Cardiac muscle cell (in vitro differentiated cells and primary cell): ENCODE results near the gene KLC1. TPM values are rescaled to one million over a fixed set of nuclear protein-coding genes. Genes with fewer than 3 reads are reported as not detected.

Source experiments
- DNase-seq, 2 donors: peaks; one replicate each; pipeline versions ENCODE4 v3.0.0 to v3.0.0-alpha.2; 2010 to 2017; ENCODE audit warnings: low read depth in 1 of 2, low spot score in 1 of 2
- H3K27ac ChIP-seq: fragments of 200-600 bp; sonication (generic); 2 replicates; pipeline ENCODE4 v1.5.1; 2016
- H3K27me3 ChIP-seq: fragments of 200-600 bp; sonication (generic); 2 replicates; pipeline ENCODE4 v1.6.0; 2016; ENCODE audit warnings: control low read depth
- H3K36me3 ChIP-seq: fragments of 200-600 bp; sonication (generic); 2 replicates; pipeline ENCODE4 v1.5.1; 2016; ENCODE audit warnings: control low read depth
- H3K4me1 ChIP-seq: fragments of 200-600 bp; sonication (generic); 2 replicates; pipeline ENCODE4 v1.8.1; 2017; ENCODE audit warnings: low read depth, mild to moderate bottlenecking, mixed run types
- H3K4me3 ChIP-seq: fragments of 200-600 bp; sonication (generic); 2 replicates; pipeline ENCODE4 v1.5.1; 2016; ENCODE audit warnings: mild to moderate bottlenecking
- H3K9me3 ChIP-seq: fragments of 200-600 bp; sonication (generic); 2 replicates; pipeline ENCODE4 v1.5.1; 2017; ENCODE audit warnings: low read depth, mild to moderate bottlenecking, control low read depth
- polyA plus RNA-seq: library from polyadenylated mRNA; unstranded; fragments of >200 nt; fragmentation: Nextera tagmentation; extraction: Ambion mirVana; gene quantifications from 2 replicates; pipeline ENCODE4 v1.2.1, GENCODE V29; 2016
- total RNA-seq: library from RNA; depleted of rRNA; stranded (reverse); fragments of >200 nt; gene quantifications from 2 replicates; pipeline ENCODE4 v1.2.3, GENCODE V29; 2016
- TF ChIP-seq, protein P1 (sequence below): IDR thresholded peaks from 2 replicates; pipeline ENCODE4 v1.5.1; 2012; ENCODE audit warnings: low read depth, mild to moderate bottlenecking, low read length

KLC1 gene
- total and polyA plus RNA-seq, 2 experiments from 2014 or later = 167 to 365 TPM

DNA sequence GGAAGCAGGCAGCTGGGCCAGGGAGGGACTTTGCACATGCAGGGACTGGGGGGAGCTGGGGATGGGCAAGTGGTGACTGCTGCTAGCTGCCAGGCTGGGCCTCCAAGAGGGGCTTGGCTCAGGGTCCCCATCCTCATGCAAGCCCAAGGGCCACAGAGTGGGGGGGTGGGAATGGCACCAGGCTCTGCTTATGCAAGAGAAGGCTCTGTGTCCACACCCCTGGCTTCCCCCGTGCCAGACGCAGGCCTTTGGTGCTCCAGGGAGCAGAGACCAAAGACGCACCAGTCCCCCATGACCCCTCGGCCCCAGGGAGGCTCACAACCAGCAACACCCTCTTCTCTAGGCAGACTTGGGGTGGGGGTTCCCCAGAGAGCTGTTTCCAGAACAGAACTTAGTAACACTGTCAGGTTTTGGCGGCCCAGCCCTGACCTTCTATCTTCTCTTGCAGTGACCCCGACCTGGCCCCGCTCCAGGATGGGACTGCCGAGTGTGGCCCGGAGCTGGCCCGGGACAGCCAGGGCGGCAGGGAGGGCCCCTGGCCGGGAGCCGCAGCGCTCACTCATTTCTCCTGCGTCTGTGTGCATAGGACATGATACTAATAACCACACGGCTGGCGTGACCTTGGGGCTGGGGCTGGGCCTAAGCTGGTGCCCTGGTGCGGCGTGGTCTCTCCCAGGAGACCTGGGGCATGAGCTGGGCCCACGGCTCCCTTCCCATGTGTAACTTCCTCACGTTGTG, 71.9 kb downstream of the KLC1 start:
- Histone ChIP-seq H3K4me3 (no peak overlapping the region), H3K36me3 (peaks cover 4% of the 10 kb centered on the region), H3K9me3 (no peaks in the 10 kb centered on the region)

DNA sequence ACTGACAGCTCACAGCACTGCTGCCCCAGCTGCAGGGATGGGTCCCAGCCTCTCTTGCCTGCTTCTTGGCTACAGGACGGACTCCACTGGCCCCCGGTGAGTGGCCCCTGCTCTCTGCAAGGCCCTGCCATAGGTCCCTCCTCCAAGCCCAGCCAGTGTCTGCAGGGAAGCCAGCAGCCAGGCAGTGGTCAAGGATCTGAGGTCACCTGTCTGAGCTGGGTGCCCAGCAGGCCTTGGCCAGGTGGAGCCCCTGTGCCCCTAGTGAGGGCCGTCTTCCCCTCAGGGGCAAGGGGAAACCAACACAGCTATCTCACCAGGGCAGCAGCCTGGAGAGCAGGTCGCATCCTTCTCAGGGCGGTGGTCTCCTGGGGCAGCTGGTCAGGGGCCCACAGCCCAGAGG, 73.1 kb downstream of the KLC1 start:
- no peak overlapping the region for H3K4me3 ChIP-seq
- no peaks in the 10 kb centered on the region for H3K27me3 ChIP-seq
- H3K36me3 ChIP-seq = peaks cover 4% of the 10 kb centered on the region
- TF ChIP-seq, protein P1, sequence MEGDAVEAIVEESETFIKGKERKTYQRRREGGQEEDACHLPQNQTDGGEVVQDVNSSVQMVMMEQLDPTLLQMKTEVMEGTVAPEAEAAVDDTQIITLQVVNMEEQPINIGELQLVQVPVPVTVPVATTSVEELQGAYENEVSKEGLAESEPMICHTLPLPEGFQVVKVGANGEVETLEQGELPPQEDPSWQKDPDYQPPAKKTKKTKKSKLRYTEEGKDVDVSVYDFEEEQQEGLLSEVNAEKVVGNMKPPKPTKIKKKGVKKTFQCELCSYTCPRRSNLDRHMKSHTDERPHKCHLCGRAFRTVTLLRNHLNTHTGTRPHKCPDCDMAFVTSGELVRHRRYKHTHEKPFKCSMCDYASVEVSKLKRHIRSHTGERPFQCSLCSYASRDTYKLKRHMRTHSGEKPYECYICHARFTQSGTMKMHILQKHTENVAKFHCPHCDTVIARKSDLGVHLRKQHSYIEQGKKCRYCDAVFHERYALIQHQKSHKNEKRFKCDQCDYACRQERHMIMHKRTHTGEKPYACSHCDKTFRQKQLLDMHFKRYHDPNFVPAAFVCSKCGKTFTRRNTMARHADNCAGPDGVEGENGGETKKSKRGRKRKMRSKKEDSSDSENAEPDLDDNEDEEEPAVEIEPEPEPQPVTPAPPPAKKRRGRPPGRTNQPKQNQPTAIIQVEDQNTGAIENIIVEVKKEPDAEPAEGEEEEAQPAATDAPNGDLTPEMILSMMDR = no peak
- H3K4me1 ChIP-seq = no peaks in the 10 kb centered on the region
- DNase-seq = no peak
- H3K27ac ChIP-seq = no peak overlapping the region
- no peaks in the 10 kb centered on the region for H3K9me3 ChIP-seq

More for the DNA sequence above, 71.9 kb downstream of the KLC1 start:
- no peaks in the 10 kb centered on the region for H3K4me1 ChIP-seq
- no peaks in the 10 kb centered on the region for H3K27me3 ChIP-seq
- DNase-seq = no peak
- H3K27ac ChIP-seq = no peak overlapping the region
- TF ChIP-seq, protein P1 = no peak

DNA sequence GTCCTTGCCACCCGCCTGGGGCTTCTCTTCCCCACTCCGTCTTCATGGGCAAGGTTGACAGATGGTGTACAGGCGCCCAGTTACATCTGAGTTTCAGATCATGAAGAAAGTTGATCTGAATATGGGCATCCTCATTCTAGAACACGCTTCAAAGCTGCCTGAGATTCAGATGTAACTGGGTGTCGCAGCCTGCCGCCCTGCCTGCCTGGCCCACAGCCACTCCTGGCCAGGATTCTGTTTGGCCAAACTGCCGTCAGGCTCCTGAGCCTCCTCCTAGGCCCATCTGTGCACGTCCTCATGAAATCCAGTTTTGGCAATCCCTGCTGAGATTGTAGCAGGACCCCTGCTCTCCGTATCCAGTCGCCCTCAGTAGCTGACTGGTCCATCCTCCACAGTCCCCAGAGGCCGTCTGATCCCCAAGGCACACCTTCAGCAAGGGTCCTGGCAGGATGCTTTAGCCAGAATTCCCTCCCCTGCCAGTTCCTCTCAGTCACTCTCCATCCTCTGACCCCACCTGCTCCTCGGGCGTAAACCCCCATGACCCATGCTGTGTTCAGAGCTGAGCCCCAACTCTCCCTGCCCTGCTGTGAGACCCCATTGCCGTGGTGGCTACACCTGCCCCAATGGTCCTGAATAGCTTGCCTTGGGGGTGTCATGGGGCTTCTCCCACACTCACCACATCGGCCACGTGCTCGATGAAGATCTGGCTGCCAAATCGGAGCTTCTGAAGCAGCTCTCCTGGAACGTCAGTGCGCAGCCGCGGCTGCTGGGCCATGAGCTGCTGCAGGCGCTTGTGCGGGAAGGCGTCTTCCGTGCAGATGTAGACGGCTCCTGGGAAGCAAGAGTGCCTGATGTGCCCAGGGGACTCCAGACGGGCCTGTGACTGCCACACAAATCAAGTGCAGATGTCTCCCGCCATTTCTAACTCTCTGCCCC, 73.8 kb downstream of the KLC1 start:
- H3K36me3 ChIP-seq = peaks cover 4% of the 10 kb centered on the region

DNA sequence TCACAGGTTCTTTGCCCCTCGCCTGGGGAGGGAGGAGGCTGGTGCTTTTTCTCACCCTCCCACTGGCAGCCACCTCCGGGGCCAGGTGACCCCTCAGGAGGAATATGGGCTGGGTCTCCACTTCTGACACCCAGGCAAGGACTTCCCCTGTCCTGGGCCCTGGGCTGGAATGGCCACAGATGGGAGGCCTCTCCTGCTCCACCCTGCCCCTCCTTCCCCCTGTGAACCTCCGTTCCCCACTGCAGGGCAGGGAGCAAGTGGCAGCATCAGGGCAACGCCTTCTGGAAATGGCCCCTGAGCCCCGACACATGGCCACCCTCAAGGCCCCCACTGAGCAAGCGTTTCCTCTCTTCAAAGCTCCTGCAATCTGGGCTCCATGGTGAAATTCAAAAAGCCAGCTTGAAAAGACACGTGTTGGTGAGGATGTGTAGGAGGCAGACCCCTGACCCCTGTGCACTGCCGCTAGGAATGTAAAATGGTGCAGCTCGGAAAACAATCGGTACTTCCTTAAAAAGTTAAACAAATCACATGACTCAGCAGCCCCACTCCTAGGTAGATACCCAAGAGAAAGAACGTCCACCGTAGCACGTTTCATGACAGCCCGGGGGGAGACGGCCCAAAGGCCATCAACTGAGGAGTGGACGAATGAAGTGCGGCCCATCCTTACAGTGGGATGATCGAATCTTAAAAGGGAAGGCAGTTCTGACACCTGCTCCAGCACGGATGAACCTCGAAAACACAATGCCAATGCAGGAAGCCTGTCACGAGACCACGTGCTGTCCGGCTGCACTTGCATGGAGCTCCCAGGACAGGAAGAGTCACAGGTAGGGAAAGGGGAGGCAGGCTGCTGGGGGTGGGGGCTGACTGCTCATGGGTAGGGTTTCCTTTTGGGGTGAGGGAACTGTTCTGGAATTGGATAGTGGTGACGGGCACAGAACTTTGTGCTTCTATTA, 74.7 kb downstream of the KLC1 start:
- peak overlapping the region; percentile 36 for H3K27ac ChIP-seq
- no peak for DNase-seq
- H3K36me3 ChIP-seq = peaks cover 4% of the 10 kb centered on the region
- TF ChIP-seq, protein P1 = no peak
- H3K27me3 ChIP-seq = no peaks in the 10 kb centered on the region
- H3K4me1 ChIP-seq = no peaks in the 10 kb centered on the region
- H3K9me3 ChIP-seq = no peaks in the 10 kb centered on the region
- H3K4me3 ChIP-seq = no peak overlapping the region

More for the DNA sequence above, 73.8 kb downstream of the KLC1 start:
- Histone ChIP-seq H3K27ac (no peak overlapping the region), H3K4me3 (no peak overlapping the region), H3K4me1 (no peaks in the 10 kb centered on the region), H3K27me3 (no peaks in the 10 kb centered on the region), H3K9me3 (no peaks in the 10 kb centered on the region)
- TF ChIP-seq, protein P1 = no peak
- DNase-seq = no peak

DNA sequence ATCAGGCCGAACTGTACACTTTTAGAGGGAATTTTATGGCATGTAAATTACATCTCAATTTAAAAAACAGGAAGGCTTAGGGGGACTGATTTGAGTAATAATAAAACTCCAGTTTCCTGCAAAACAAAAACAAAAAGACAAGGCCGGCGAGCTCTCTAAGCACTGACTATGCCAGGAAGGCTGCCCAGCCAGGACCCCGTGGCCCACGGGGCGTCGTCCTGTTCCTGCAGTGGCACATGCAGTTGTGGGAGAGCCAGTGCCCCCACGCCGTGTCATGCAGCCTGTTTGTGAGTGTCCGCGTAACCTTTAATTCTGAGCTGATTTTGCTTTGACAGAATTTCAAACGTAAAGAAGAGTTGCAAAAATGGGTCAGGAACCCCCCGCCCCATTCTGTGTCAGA, 75.7 kb downstream of the KLC1 start:
- no peaks in the 10 kb centered on the region for H3K4me1 ChIP-seq

More for the DNA sequence above, 75.7 kb downstream of the KLC1 start:
- Histone ChIP-seq H3K27me3 (no peaks in the 10 kb centered on the region), H3K27ac (no peak overlapping the region), H3K36me3 (peaks cover 4% of the 10 kb centered on the region), H3K9me3 (no peaks in the 10 kb centered on the region), H3K4me3 (no peak overlapping the region)
- TF ChIP-seq, protein P1 = no peak
- no peak for DNase-seq
